NCI-H2227 (cell line): ENCODE results near the gene ANAPC5.

Source experiments
- DNase-seq: peaks from one replicate; lab custom pipeline; 2025; ENCODE audit not compliant: unreplicated experiment; lab: John Stamatoyannopoulos, UW

Gene ANAPC5

GRCh38 chr12:121261398-121261797, 90.8 kb downstream of the ANAPC5 start:
- DNase-seq: no peak

- DNase-seq: no peak
Observed at GRCh38 chr12:121260091-121260490, 92.1 kb downstream of the ANAPC5 start.

GRCh38 chr12:121259074-121259473, 93.1 kb downstream of the ANAPC5 start:
- DNase-seq: no peak
